Measurements from ENCODE around the gene GALK2.

Gene GALK2

GRCh38 chr15:49278751-49279150 is 108.7 kb downstream of the GALK2 start:
- in situ Hi-C loops (cut with HindIII; ENCODE audit: low sequenced_read_pairs) = no loop called here

GRCh38 chr15:49279521-49280456 is 109.7 kb downstream of the GALK2 start:
- in situ Hi-C loops (cut with HindIII; ENCODE audit: low sequenced_read_pairs) = no loop called here

- in situ Hi-C loops (cut with HindIII; ENCODE audit: low sequenced_read_pairs) = no loop called here
These were observed 112.3 kb downstream of the GALK2 start for GRCh38 chr15:49282366-49282765.

DNA sequence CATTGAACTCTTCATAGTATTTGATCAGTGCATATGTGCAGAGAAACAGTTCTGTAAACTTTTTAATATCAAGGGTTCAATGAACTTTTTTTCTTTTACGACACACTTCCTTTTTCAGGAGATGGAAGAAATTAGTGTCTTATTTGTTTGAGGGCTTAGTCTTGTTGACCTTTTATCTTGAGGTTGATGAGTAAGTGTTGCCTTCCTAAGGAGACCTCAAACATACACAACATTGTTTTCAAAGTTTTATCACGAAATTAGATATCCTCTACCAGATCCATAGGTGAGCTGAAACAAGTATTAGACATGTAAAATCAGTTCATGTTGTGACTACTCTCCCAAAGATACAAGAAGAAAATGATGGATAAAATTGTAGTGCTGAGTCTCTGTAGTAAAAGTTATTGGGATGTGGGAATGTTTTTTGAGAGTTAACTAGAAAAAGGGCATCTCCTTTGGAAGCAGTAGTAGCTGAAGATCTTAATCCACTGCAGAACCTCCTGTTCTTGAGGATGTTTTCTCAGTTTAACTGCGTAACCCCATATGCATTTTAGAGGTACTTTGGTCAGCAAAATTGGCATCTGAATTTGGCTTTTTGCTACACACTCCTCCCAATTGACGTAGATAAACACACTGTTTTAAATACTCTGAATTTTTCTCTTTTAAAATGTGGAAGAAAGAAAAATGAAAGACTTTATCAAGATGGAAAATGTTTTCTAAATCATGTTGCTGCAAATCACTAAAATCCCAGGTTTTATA is 116.8 kb downstream of the GALK2 start:
- in situ Hi-C loops (cut with HindIII; ENCODE audit: low sequenced_read_pairs) = no loop called here

DNA sequence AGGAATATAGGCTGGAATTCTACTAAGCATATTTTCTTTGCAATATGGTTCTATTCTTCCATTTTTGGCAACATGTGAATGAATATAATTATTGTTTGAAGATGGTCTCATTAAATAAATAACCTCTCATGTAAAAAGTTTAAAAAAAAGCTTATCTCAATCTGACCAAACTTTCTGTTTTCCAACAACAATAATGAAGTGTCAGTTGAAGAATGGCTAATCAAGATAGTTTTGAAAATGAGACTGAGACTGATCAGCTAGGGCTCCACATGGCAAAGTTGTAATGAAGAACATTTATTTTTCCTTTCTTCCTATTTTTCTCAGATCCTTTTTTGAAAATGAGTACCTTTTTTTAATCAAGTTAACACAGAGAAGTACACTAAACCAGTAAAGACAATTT is 117.4 kb downstream of the GALK2 start:
- in situ Hi-C loops (cut with HindIII; ENCODE audit: low sequenced_read_pairs) = no loop called here

DNA sequence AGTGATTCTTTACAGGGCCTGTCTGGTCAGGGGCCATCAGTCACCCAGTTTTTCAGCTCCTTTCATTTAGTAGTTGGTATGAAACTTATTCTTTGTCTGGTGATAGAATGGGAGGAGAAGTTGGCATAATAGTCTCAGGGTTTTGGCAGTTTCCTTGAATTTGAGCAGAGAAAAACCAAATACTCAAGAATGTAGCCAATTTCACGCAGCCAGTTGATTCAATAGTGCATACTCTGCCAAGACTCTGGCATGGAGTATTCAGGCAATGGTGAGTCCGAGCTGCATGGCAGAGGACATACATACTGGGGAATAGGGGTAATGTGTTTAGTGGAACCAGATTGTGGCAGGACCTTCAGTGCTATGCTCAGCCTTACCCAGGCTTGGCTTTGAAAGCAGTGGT is 118.3 kb downstream of the GALK2 start:
- in situ Hi-C loops (cut with HindIII; ENCODE audit: low sequenced_read_pairs) = no loop called here

DNA sequence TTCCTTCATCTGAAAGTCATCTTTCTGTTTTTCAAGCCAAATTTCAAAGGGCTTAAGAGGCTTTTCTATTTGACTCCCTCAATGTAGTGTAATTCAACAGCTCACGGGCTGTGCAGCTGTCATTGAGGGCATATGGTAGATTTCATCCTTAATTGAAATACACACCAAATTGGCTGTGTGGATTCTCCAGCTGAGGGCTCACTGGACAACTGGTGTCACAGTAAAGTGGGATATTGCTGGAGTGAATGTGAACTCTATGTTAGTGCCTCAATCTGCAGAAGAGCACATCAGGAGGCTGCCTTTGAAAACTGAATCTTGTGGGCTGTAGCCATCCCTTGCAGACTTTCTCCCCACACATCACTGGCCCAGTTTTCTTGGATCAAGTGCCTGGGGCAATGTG is 120.1 kb downstream of the GALK2 start:
- in situ Hi-C loops (cut with HindIII; ENCODE audit: low sequenced_read_pairs) = no loop called here

DNA sequence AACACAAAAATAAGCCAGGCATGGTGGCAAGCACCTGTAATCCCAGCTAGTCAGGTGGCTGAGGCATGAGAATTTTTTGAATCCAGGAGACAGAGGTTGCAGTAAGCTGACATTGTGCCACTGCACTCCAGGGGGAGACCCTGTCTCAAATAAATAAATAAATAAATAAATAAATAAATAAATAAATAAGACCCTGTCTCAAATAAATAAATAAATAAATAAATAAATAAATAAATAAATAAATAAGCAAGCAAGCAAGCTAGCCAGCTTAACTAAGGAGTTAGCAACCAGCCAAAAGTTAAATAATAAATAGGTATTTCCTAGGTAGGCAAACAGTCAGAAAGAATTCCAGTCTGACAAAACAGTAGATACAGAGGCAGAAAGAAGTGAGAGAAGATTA is 123.9 kb downstream of the GALK2 start:
- in situ Hi-C loops (cut with HindIII; ENCODE audit: low sequenced_read_pairs) = no loop called here

DNA sequence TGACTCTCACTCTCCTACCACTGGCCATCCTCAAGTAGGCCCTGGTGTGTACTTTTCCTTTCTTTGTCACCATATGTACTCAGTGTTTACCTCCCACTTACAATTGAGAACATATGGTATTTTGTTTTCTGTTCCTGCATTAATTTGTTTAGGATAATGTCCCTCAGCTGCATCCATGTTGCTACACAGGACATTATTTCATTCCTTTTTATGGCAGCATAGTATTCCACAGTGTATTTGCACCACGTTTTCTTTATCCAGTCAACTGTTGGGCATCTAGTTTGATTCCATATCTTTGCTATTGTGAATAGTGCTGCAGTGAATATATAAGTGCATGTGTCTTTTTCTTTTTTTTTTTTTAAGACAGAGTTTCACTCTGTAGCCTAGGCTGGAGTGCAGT is 126.2 kb downstream of the GALK2 start:
- in situ Hi-C loops (cut with HindIII; ENCODE audit: low sequenced_read_pairs) = no loop called here

DNA sequence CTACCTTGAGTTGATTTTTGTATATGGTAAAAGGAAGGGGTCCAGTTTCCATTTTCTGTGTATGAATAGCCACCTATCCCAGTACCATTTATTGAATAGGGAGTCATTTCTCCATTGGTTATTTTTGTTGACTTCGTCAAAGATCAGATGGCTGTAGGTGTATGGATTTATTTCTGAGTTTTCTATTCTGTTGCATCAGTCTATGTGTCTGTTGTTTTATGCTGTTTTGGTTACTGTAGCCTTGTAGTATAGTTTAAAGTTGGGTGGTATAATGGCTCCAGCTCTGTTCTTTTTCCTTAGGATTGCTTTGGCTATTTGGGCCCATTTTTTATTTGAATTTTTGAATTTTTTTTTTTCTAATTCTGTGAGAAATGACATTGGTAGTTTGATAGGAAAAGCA is 127.5 kb downstream of the GALK2 start:
- in situ Hi-C loops (cut with HindIII; ENCODE audit: low sequenced_read_pairs) = no loop called here

DNA sequence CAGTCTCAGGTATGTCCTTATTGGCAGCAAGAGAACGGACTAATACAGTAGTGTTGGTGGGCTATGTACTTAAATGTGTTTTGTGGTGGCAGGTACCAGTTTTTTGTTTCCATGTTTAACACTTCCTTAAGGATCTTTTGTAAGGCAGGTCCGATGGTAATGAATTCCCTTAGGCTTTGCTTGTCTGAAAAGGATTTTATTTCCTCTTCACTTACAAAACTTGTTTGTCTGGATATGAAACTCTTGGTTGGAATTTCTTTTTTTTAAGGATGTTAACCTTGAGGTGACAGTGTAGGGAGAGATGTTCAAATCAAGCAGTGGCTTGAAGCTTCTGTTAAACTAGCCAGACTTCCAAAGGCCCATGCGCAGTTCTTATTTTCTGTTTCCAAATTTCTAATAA is 130.8 kb downstream of the GALK2 start:
- in situ Hi-C loops (cut with HindIII; ENCODE audit: low sequenced_read_pairs) = no loop called here

DNA sequence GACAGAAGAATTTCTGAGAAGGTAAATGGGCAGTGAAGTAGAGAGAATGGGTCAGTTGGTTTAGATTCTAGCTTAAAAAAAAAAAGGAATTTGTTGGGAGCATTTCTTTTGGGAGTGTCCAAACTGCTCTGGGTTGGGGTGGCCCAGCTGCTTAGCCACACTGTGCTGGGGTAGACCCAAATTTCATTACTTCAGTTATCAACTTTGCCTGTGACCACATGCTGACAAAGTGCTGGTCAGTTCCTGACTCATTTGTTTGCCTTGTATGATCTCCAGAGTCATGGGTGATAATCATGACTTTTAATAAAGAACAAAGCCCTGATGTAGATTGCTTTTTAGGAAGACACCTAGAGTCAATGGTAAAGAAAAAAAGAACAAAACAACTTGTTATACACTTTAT is 131.5 kb downstream of the GALK2 start:
- in situ Hi-C loops (cut with HindIII; ENCODE audit: low sequenced_read_pairs) = no loop called here

GRCh38 chr15:49303003-49303402 is 133.0 kb downstream of the GALK2 start:
- in situ Hi-C loops (cut with HindIII; ENCODE audit: low sequenced_read_pairs) = no loop called here

- in situ Hi-C loops (cut with HindIII; ENCODE audit: low sequenced_read_pairs) = no loop called here
These were observed 136.5 kb downstream of the GALK2 start for GRCh38 chr15:49306551-49306950.

- in situ Hi-C loops (cut with HindIII; ENCODE audit: low sequenced_read_pairs) = no loop called here
These were observed 138.6 kb downstream of the GALK2 start for GRCh38 chr15:49308686-49309085.

GRCh38 chr15:49309889-49310288 is 139.8 kb downstream of the GALK2 start:
- in situ Hi-C loops (cut with HindIII; ENCODE audit: low sequenced_read_pairs) = no loop called here

DNA sequence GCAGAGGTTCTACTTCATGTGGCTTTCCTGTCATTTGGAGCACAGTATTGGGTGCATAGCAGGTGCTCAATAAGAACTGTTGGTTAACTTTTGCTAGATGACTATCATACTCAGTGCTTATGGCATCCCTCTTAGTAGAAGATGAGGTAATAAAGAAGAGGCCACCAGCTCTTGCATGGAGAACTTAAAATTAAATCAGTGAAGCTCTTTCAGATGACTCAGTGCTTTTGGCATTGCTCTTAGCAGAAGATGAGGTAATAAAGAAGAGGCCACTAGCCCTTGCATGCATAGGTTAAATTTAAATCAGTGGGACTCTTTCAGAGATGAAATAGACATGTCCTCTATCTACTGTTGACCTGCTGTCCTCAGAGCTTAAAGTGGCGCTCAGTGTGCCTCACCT is 143.6 kb downstream of the GALK2 start:
- in situ Hi-C loops (cut with HindIII; ENCODE audit: low sequenced_read_pairs) = no loop called here

DNA sequence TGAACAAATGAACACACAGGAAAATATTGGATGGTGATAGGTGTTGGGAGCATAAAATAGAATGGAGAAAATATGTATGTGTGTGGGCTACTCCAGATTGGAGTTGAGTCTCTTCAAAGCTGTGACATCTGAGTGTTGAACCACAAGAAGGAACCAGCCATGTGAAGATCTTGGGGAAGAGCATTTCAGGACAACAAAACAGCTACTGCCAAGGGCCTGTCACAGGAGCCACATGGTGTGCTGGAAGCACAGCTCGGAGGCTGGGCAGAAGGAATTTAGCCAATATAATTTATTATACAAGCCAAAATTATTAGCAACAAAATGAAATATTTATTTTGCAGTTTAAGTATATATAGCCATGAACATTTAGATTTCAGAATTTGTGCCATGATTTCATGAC is 144.7 kb downstream of the GALK2 start:
- in situ Hi-C loops (cut with HindIII; ENCODE audit: low sequenced_read_pairs) = no loop called here

DNA sequence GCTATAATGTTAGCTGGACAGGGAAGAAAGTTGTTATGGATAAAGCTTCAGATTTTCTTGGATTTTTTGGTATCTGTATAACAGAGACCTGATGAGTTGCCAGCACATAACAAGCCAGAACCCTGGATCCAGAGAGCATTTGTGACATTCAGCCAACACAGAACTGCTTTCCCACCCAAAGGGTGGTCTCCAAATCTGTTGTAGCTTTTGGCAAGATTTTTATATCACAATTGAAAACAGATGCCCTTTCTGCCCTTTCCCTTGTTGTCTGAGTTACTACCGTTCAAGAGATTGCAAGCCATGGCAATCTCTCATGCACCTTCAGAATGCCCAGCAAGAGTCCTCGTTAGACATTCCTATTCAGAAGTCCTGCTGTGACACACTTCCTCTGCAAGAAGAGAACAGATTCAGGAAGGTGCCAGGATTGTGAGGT is 145.4 kb downstream of the GALK2 start:
- in situ Hi-C loops (cut with HindIII; ENCODE audit: low sequenced_read_pairs) = no loop called here

DNA sequence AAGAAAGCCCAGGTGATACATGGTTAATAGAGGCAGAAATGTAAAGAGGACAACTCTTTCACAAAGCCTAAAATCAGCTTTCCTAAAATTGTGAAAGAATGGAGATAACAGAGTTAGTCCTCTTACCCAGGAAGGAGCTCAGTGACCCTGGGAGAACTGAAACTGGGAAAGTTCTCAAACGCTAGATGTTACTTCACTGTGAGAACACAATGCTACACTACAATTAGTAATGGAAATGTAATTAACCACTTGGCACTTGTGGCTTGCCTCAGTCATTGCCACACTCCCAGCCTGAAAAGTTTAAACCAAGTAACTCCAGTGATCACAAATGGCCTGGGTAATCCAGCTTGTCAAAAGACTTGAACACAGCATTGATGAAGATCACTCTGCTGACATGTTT is 150.3 kb downstream of the GALK2 start:
- in situ Hi-C loops (cut with HindIII; ENCODE audit: low sequenced_read_pairs) = no loop called here

DNA sequence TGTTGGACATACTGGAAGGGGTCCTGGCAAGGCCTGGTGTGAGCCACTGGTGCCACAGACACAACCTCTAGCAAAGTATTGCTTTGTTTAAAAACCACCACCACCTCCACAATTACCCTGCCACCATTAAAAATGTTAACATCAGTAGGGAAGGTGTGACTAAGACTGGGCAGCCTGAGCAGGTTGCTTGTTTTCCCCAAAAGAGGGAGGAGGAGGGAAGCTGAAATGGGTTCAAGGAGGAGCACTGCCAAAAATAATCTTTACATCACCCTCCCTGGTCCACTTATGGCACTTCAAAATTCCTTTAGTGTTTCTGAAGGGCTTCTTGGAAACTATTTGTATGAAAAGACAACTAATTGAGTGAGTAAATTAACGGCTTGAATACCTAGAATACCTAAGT is 153.2 kb downstream of the GALK2 start:
- in situ Hi-C loops (cut with HindIII; ENCODE audit: low sequenced_read_pairs) = no loop called here

GRCh38 chr15:49327927-49328326 is 157.9 kb downstream of the GALK2 start:
- in situ Hi-C loops (cut with HindIII; ENCODE audit: low sequenced_read_pairs) = no loop called here
